ENCODE data around the gene MRPS11. TPM values are rescaled to one million over a fixed set of nuclear protein-coding genes. Genes with fewer than 3 reads are reported as not detected.
"Not testable (repeated sequence)": the region's sequence is repeated elsewhere in the genome, so short reads cannot be mapped to it uniquely, and the experiment has no call there.

Gene MRPS11
- total and polyA plus RNA-seq, 2 experiments from 2014 or later, result 28.5 to 67.8 TPM

GRCh38 chr15:88465633-88466224, 1.8 kb upstream of the MRPS11 start:
- H2AFZ ChIP-seq, result no peak overlapping the region
- H4K20me1 ChIP-seq (ENCODE audit: insufficient read depth, poor library complexity, severe bottlenecking), result no peaks in the 10 kb centered on the region
- no peaks in the 10 kb centered on the region for H3K9me2 ChIP-seq (replicated peaks; ENCODE audit: insufficient read depth)
- peaks cover 14% of the 10 kb centered on the region for H3K4me1 ChIP-seq (ENCODE audit: insufficient read depth)
- no peaks in the 10 kb centered on the region for H3K27me3 ChIP-seq
- H3K4me2 ChIP-seq, result peak overlapping the region; percentile 81
- peaks cover 28% of the 10 kb centered on the region for H3K79me2 ChIP-seq
- peak overlapping the region; percentile 55 for H3K4me3 ChIP-seq
- 93% methylated on average over 4 of the region's 4 CpGs for WGBS (ENCODE audit: low lambda C conversion rate, missing lambda C conversion rate)
- no peaks in the 10 kb centered on the region for H3K36me3 ChIP-seq (replicated peaks; ENCODE audit: insufficient read depth, low read depth)
- peak overlapping the region; percentile 81 for H3K27ac ChIP-seq
- TF ChIP-seq EZH2phosphoT487 (IDR thresholded peaks at IDR 0.05; ENCODE audit: low read depth, severe bottlenecking, unreplicated experiment), result no peak
- TF ChIP-seq EZH2 (IDR thresholded peaks at IDR 0.05; ENCODE audit: borderline replicate concordance), result no peak
- TF ChIP-seq, protein P1, sequence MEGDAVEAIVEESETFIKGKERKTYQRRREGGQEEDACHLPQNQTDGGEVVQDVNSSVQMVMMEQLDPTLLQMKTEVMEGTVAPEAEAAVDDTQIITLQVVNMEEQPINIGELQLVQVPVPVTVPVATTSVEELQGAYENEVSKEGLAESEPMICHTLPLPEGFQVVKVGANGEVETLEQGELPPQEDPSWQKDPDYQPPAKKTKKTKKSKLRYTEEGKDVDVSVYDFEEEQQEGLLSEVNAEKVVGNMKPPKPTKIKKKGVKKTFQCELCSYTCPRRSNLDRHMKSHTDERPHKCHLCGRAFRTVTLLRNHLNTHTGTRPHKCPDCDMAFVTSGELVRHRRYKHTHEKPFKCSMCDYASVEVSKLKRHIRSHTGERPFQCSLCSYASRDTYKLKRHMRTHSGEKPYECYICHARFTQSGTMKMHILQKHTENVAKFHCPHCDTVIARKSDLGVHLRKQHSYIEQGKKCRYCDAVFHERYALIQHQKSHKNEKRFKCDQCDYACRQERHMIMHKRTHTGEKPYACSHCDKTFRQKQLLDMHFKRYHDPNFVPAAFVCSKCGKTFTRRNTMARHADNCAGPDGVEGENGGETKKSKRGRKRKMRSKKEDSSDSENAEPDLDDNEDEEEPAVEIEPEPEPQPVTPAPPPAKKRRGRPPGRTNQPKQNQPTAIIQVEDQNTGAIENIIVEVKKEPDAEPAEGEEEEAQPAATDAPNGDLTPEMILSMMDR (IDR thresholded peaks at IDR 0.05; ENCODE audit: poor library complexity), result no peak
- no peaks in the 10 kb centered on the region for H3K9me3 ChIP-seq (ENCODE audit: low read depth)
- DNase-seq (ENCODE audit: low spot score), result peak; percentile 35

DNA sequence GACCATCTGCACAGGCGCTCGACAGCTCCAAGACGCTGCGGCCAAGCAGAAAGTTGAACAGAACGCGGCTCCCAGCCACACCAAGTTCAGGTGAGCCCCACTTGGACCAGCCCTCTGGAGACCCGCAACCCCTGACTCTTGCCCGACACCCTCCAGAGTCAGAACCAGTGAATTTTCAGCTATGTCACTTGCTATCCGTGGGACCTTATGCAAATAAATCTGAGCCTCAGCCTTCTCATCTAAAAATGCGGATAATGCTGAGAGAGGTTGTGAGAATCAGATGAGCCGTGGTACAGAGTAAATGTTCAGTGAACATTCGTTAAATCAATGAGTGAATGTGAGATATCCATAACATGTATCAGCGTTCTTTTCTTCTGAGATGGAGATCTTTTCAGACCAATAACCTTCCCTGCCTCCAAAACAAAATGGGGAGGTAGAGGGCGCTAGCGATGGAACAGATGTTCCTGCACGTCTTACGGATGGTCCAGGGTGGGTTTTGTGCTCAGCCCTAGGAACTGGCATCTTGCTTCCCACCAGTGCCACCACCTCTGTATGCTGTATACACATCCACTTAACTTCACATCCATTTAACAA, 524 bp downstream of the MRPS11 start:
- H3K4me1 ChIP-seq (ENCODE audit: insufficient read depth), result peaks cover 14% of the 10 kb centered on the region
- peaks cover 28% of the 10 kb centered on the region for H3K79me2 ChIP-seq
- no peaks in the 10 kb centered on the region for H3K27me3 ChIP-seq
- no peaks in the 10 kb centered on the region for H3K9me3 ChIP-seq (ENCODE audit: low read depth)
- H3K9me2 ChIP-seq (replicated peaks; ENCODE audit: insufficient read depth), result no peaks in the 10 kb centered on the region
- H3K4me3 ChIP-seq, result peak overlapping the region; percentile 55
- H4K20me1 ChIP-seq (ENCODE audit: insufficient read depth, poor library complexity, severe bottlenecking), result no peaks in the 10 kb centered on the region
- no peak for DNase-seq (ENCODE audit: low spot score)
- H2AFZ ChIP-seq, result peak overlapping the region; percentile 19
- peak overlapping the region; percentile 92 for H3K4me2 ChIP-seq
- TF ChIP-seq, protein P1 (IDR thresholded peaks at IDR 0.05; ENCODE audit: poor library complexity), result no peak
- TF ChIP-seq EZH2phosphoT487 (IDR thresholded peaks at IDR 0.05; ENCODE audit: low read depth, severe bottlenecking, unreplicated experiment) (no peak), EZH2 (IDR thresholded peaks at IDR 0.05; ENCODE audit: borderline replicate concordance) (no peak)
- 14% methylated on average over 17 of the region's 17 CpGs for WGBS (ENCODE audit: low lambda C conversion rate, missing lambda C conversion rate)
- H3K36me3 ChIP-seq (replicated peaks; ENCODE audit: insufficient read depth, low read depth), result no peaks in the 10 kb centered on the region
- H3K27ac ChIP-seq, result peak overlapping the region; percentile 81

DNA sequence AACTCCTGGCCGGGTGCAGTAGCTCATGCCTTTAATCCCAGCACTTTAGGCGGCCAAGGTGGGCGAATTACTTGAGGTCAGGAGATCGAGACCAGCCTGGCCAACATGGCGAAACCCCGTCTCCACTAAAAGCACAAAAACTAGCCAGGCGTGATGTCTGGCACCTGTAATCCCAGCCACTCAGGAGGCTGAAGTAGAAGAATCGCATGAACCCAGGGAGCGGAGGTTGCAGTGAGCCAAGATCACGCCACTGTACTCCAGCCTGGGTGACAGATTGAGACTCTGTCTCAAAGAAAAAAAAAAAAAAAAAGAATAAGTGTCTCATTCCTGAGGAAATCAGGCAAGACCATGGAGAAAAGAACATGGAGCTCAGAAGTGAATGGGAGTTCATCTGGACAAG, 1.2 kb downstream of the MRPS11 start:
- peaks cover 28% of the 10 kb centered on the region for H3K79me2 ChIP-seq
- not testable (repeated sequence) for H3K9me3 ChIP-seq (ENCODE audit: low read depth); H3K9me2 ChIP-seq (replicated peaks; ENCODE audit: insufficient read depth); H2AFZ ChIP-seq; H3K27me3 ChIP-seq; H3K27ac ChIP-seq; H3K36me3 ChIP-seq (replicated peaks; ENCODE audit: insufficient read depth, low read depth); H4K20me1 ChIP-seq (ENCODE audit: insufficient read depth, poor library complexity, severe bottlenecking); DNase-seq (ENCODE audit: low spot score); H3K4me3 ChIP-seq
- H3K4me2 ChIP-seq, result peak overlapping the region; percentile 92
- WGBS (ENCODE audit: low lambda C conversion rate, missing lambda C conversion rate), result 93% methylated on average over 10 of the region's 10 CpGs
- H3K4me1 ChIP-seq (ENCODE audit: insufficient read depth), result peaks cover 14% of the 10 kb centered on the region

DNA sequence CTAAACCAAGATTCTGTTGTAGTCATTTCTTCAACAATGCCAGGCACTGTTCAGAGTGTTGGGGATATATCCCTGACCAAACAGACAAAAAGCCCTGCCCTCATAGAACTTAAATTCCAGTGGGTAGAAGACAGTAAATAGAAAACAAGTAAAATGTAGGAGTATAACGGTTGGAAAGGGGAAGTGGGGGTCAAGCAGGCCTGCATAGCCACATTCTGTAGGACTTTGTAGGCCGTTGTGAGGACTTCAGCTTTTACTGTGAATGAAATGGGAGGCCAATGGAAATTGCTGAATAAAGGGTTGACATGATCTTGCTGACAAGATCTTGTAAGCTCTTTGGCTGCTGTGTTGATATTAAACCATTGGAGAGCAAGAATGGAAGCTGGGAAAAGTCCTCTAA, 1.8 kb downstream of the MRPS11 start:
- Histone ChIP-seq H3K4me2 (no peak overlapping the region), H3K4me1 (ENCODE audit: insufficient read depth) (peaks cover 14% of the 10 kb centered on the region), H3K36me3 (replicated peaks; ENCODE audit: insufficient read depth, low read depth) (no peaks in the 10 kb centered on the region), H3K9me3 (ENCODE audit: low read depth) (no peaks in the 10 kb centered on the region), H3K79me2 (peaks cover 28% of the 10 kb centered on the region), H4K20me1 (ENCODE audit: insufficient read depth, poor library complexity, severe bottlenecking) (no peaks in the 10 kb centered on the region), H3K27ac (no peak overlapping the region), H3K9me2 (replicated peaks; ENCODE audit: insufficient read depth) (no peaks in the 10 kb centered on the region), H3K4me3 (no peak overlapping the region), H3K27me3 (no peaks in the 10 kb centered on the region), H2AFZ (no peak overlapping the region)
- 98% methylated on average over 2 of the region's 2 CpGs for WGBS (ENCODE audit: low lambda C conversion rate, missing lambda C conversion rate)
- TF ChIP-seq EZH2 (IDR thresholded peaks at IDR 0.05; ENCODE audit: borderline replicate concordance) (no peak), EZH2phosphoT487 (IDR thresholded peaks at IDR 0.05; ENCODE audit: low read depth, severe bottlenecking, unreplicated experiment) (no peak)
- TF ChIP-seq, protein P1 (IDR thresholded peaks at IDR 0.05; ENCODE audit: poor library complexity), result no peak
- no peak for DNase-seq (ENCODE audit: low spot score)
